Hippocampal formation (tissue), 2 donors: ENCODE measurements around the gene BPI.
"Not testable (repeated sequence)": the region's sequence is repeated elsewhere in the genome, so short reads cannot be mapped to it uniquely, and the experiment has no call there.

Experiments used
- DNase-seq, 2 donors: peaks; one replicate each; lab custom pipeline; 2025; lab: John Stamatoyannopoulos, UW

BPI gene

GRCh38 chr20:38303908-38304379, at the start of gene BPI:
Gene BPI, plus strand, starts transcription at chr20:38304156. Its CDS starts 68 bp downstream, at chr20:38304224.
- peak in 1 of 2 donors; percentile 7 for DNase-seq

- not testable (repeated sequence) for DNase-seq
These were observed 49.3 kb upstream of the BPI start for GRCh38 chr20:38254621-38255020.

- peak in 1 of 2 donors; percentile 17 for DNase-seq
These were observed 48.6 kb upstream of the BPI start for GRCh38 chr20:38255393-38255792.

GRCh38 chr20:38256021-38256420, 47.9 kb upstream of the BPI start:
- DNase-seq = no peak

GRCh38 chr20:38256966-38257365, 47.0 kb upstream of the BPI start:
- DNase-seq = no peak

- DNase-seq = no peak
These were observed 45.3 kb upstream of the BPI start for GRCh38 chr20:38258545-38259215.

- DNase-seq = peak in 1 of 2 donors; percentile 60
These were observed 44.0 kb upstream of the BPI start for GRCh38 chr20:38260025-38260377.

- DNase-seq = peak; percentile 79 to 80
These were observed 43.4 kb upstream of the BPI start, which contains the start of gene KIAA1755 for GRCh38 chr20:38260378-38261053. Gene KIAA1755, minus strand, starts transcription at chr20:38260735. Its CDS starts 235 bp downstream, at chr20:38260500.

- DNase-seq = no peak
These were observed 42.9 kb upstream of the BPI start for GRCh38 chr20:38261054-38261390.

GRCh38 chr20:38262931-38263330, 41.0 kb upstream of the BPI start:
- DNase-seq = no peak

- no peak for DNase-seq
These were observed 37.5 kb upstream of the BPI start for GRCh38 chr20:38266426-38266825.

- no peak for DNase-seq
These were observed 36.7 kb upstream of the BPI start for GRCh38 chr20:38267296-38267695.

- no peak for DNase-seq
These were observed 35.9 kb upstream of the BPI start for GRCh38 chr20:38267901-38268514.

- DNase-seq = no peak
These were observed 34.9 kb upstream of the BPI start for GRCh38 chr20:38269040-38269439.

- no peak for DNase-seq
These were observed 34.2 kb upstream of the BPI start for GRCh38 chr20:38269715-38270114.

GRCh38 chr20:38270869-38271605, 32.9 kb upstream of the BPI start:
- no peak for DNase-seq

GRCh38 chr20:38271608-38272120, 32.3 kb upstream of the BPI start:
- DNase-seq = no peak

GRCh38 chr20:38272398-38272797, 31.6 kb upstream of the BPI start:
- no peak for DNase-seq

GRCh38 chr20:38272961-38273360, 31.0 kb upstream of the BPI start:
- no peak for DNase-seq

- no peak for DNase-seq
These were observed 28.0 kb upstream of the BPI start for GRCh38 chr20:38275815-38276550.

- DNase-seq = no peak
These were observed 26.7 kb upstream of the BPI start for GRCh38 chr20:38277285-38277684.
